Measurements from ENCODE around the gene CRTC3.
"Not testable (repeated sequence)": the region's sequence is repeated elsewhere in the genome, so short reads cannot be mapped to it uniquely, and the experiment has no call there.

Gene CRTC3

GRCh38 chr15:90654233-90655136, 124.8 kb downstream of the CRTC3 start:
- DNase-seq (ENCODE audit: low read depth) = no peak
- no peak for TF ChIP-seq CTCF (conservative IDR thresholded peaks at IDR 0.05; ENCODE audit: control insufficient read depth, insufficient read depth, low read depth, low read length)
- H3K4me3 ChIP-seq (ENCODE audit: control insufficient read depth, low read depth, low read length) = no peak overlapping the region

GRCh38 chr15:90657520-90658172, 127.9 kb downstream of the CRTC3 start:
- not testable (repeated sequence) for DNase-seq (ENCODE audit: low read depth); H3K4me3 ChIP-seq (ENCODE audit: control insufficient read depth, low read depth, low read length)

GRCh38 chr15:90659481-90659880, 129.8 kb downstream of the CRTC3 start:
- TF ChIP-seq CTCF (conservative IDR thresholded peaks at IDR 0.05; ENCODE audit: control insufficient read depth, insufficient read depth, low read depth, low read length) = no peak
- H3K4me3 ChIP-seq (ENCODE audit: control insufficient read depth, low read depth, low read length) = no peak overlapping the region
- DNase-seq (ENCODE audit: low read depth) = no peak

GRCh38 chr15:90660195-90660998, 130.7 kb downstream of the CRTC3 start:
- no peak for TF ChIP-seq CTCF (conservative IDR thresholded peaks at IDR 0.05; ENCODE audit: control insufficient read depth, insufficient read depth, low read depth, low read length)
- DNase-seq (ENCODE audit: low read depth) = peak; percentile 94
- H3K4me3 ChIP-seq (ENCODE audit: control insufficient read depth, low read depth, low read length) = no peak overlapping the region

- DNase-seq (ENCODE audit: low read depth); H3K4me3 ChIP-seq (ENCODE audit: control insufficient read depth, low read depth, low read length): not testable (repeated sequence)
Observed at GRCh38 chr15:90660999-90661330, 131.2 kb downstream of the CRTC3 start.

GRCh38 chr15:90664081-90664461, 134.3 kb downstream of the CRTC3 start:
- DNase-seq (ENCODE audit: low read depth); H3K4me3 ChIP-seq (ENCODE audit: control insufficient read depth, low read depth, low read length): not testable (repeated sequence)

- peak; percentile 51 for DNase-seq (ENCODE audit: low read depth)
Observed at GRCh38 chr15:90664650-90665287, 135.0 kb downstream of the CRTC3 start.

More at GRCh38 chr15:90664650-90665287, 135.0 kb downstream of the CRTC3 start:
- H3K4me3 ChIP-seq (ENCODE audit: control insufficient read depth, low read depth, low read length) = peak overlapping the region; percentile 58
- no peak for TF ChIP-seq CTCF (conservative IDR thresholded peaks at IDR 0.05; ENCODE audit: control insufficient read depth, insufficient read depth, low read depth, low read length)
